ENCODE results near the gene S1PR4. TPM values are rescaled to one million over a fixed set of nuclear protein-coding genes. Genes with fewer than 3 reads are reported as not detected.

Gene S1PR4
- total and polyA plus RNA-seq, 9 of the 15 experiments (the other 6 are each of a cell fraction or from before 2014, with no cell fraction given): 0.27 TPM; not detected in 8

GRCh38 chr19:3186160-3186688 is 7.7 kb downstream of the S1PR4 start:
- peak overlapping the region; percentile 99 for H3K4me3 ChIP-seq
- peak overlapping the region; percentile 99 for H2AFZ ChIP-seq (ENCODE audit: low read depth, low read length)
- no peaks in the 10 kb centered on the region for H3K9me3 ChIP-seq (replicated peaks; ENCODE audit: control insufficient read depth, insufficient read depth, low read depth, low read length)
- ChIA-PET CTCF (ENCODE audit: low intra/inter-chr PET ratio) (interaction anchor here (0.5 kb wide), 1 partner anchor 287 kb away, joined by 3 read pairs; no protein-coding TSS in a partner anchor), POLR2A (interaction anchor here (0.5 to 1.5 kb wide), 3 partner anchors 9 to 635 kb away, joined by 3 to 4 read pairs (median 3); no protein-coding TSS in a partner anchor)
- no peaks in the 10 kb centered on the region for H3K27me3 ChIP-seq (ENCODE audit: control insufficient read depth in 2 of 2, insufficient read depth in 2 of 2, low read length in 2 of 2)
- peak overlapping the region; percentile 96 for H3K27ac ChIP-seq (ENCODE audit: extremely low read depth, low read depth, low read length)
- TSS peak; percentile 37 for BruUV-seq (replicated peaks)
- peaks cover 55% of the 10 kb centered on the region for H3K79me2 ChIP-seq (ENCODE audit: control insufficient read depth, insufficient read depth, low read length)
- peaks cover 43% of the 10 kb centered on the region; the same call in 2 of the 3 replicates for H3K36me3 ChIP-seq (ENCODE audit: control insufficient read depth, insufficient read depth, low read length)
- peak overlapping the region; percentile 96 for H3K4me2 ChIP-seq (ENCODE audit: insufficient read depth, low read length)
- peak overlapping the region; percentile 82 to 99 for H3K9ac ChIP-seq (ENCODE audit: insufficient read depth in 1 of 2, low read depth in 2 of 2, low read length in 2 of 2)
- under 1% methylated on average over 31 of the region's 38 CpGs for WGBS (ENCODE audit: insufficient coverage, low coverage, missing lambda C conversion rate)
- H4K20me1 ChIP-seq (replicated peaks; ENCODE audit: control insufficient read depth, insufficient read depth, low read length): peaks cover 26% of the 10 kb centered on the region; the same call in 1 of the 2 replicates
- in situ Hi-C loops (cut with MboI): no loop called here
- DNase-seq (ENCODE audit: extremely low read depth in 1 of 4, low spot score in 3 of 4) (peak in 3 of 4 experiments; percentile 31 to 58 (median 57)), ATAC-seq (peak; percentile 55), FAIRE-seq (no peak)
- H3K4me1 ChIP-seq (replicated peaks in 1 of 2; ENCODE audit: control insufficient read depth in 2 of 2, insufficient read depth in 2 of 2, low read length in 2 of 2): peaks cover 23 to 71% of the 10 kb centered on the region in 2 experiments
- H3K9me1 ChIP-seq (ENCODE audit: control insufficient read depth, insufficient read depth, low read length): no peaks in the 10 kb centered on the region
- intact Hi-C loops (cut with micrococcal nuclease): no loop called here
- TF ChIP-seq, protein P1, sequence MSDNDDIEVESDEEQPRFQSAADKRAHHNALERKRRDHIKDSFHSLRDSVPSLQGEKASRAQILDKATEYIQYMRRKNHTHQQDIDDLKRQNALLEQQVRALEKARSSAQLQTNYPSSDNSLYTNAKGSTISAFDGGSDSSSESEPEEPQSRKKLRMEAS (CRISPR knock-in tag; IDR thresholded peaks at IDR 0.05): peak; percentile 82
- TF ChIP-seq U2AF2 (optimal IDR thresholded peaks at IDR 0.05; ENCODE audit: low read depth, low read length) (no peak), FOXP1 (CRISPR knock-in tag; IDR thresholded peaks at IDR 0.05) (0 out of 2 replicates have a peak, but pooled peaks have one; percentile 7), FOXJ2 (tag; IDR thresholded peaks at IDR 0.05) (0 out of 2 replicates have a peak, but pooled peaks have one; percentile 10), RBFOX2 (IDR thresholded peaks at IDR 0.05; ENCODE audit: low read depth, low read length) (peak; percentile 35), LARP7 (IDR thresholded peaks at IDR 0.05) (no peak), KDM5B (IDR thresholded peaks at IDR 0.05; ENCODE audit: insufficient replicate concordance, low read depth, low read length) (peak; percentile 1), SRF (CRISPR knock-in tag; IDR thresholded peaks at IDR 0.05) (peak in 1 of 2 experiments; percentile 76; a peak in 1 of 4 replicates), SIN3B (IDR thresholded peaks at IDR 0.05; ENCODE audit: low read depth) (peak; percentile 52; the same call in 1 of the 2 replicates), FOXK1 (CRISPR knock-in tag; IDR thresholded peaks at IDR 0.05; ENCODE audit: borderline replicate concordance) (no peak), TEAD1 (CRISPR knock-in tag; IDR thresholded peaks at IDR 0.05) (0 out of 4 replicates have a peak, but pooled peaks of 1 of the 2 experiments have one; percentile 8), POLR2G (IDR thresholded peaks at IDR 0.05; ENCODE audit: low read depth, low read length) (peak; percentile 31; the same call in 1 of the 2 replicates), ZNF347 (CRISPR knock-in tag; IDR thresholded peaks at IDR 0.05; ENCODE audit: low read depth) (no peak), SIN3A (IDR thresholded peaks at IDR 0.05; ENCODE audit: borderline replicate concordance in 2 of 2, control insufficient read depth in 1 of 2, low read depth in 2 of 2, low read length in 2 of 2) (0 out of 4 replicates have a peak, but pooled peaks of 1 of the 2 experiments have one; percentile 38), HCFC1 (IDR thresholded peaks at IDR 0.05; ENCODE audit: low read depth, low read length) (no peak), ZNF175 (CRISPR knock-in tag; IDR thresholded peaks at IDR 0.05; ENCODE audit: low read depth) (no peak), JUN (IDR thresholded peaks at IDR 0.05; ENCODE audit: borderline replicate concordance, low read depth, low read length) (no peak), JUN (CRISPR knock-in tag; IDR thresholded peaks at IDR 0.05; ENCODE audit: borderline replicate concordance) (peak; percentile 68; the same call in 1 of the 2 replicates), ZFX (CRISPR knock-in tag; IDR thresholded peaks at IDR 0.05) (peak; percentile 33; the same call in 1 of the 2 replicates), SAP30 (IDR thresholded peaks at IDR 0.05; ENCODE audit: borderline replicate concordance, insufficient read depth, low read depth, low read length, poor library complexity, severe bottlenecking) (peak; percentile 82)

Measured in K562 (cell line).